ENCODE results near the gene KCNQ1.
"Not testable (repeated sequence)": the region's sequence is repeated elsewhere in the genome, so short reads cannot be mapped to it uniquely, and the experiment has no call there.

KCNQ1 gene

GRCh38 chr11:2477936-2478335, 33.1 kb downstream of the KCNQ1 start:
- no peak for DNase-seq

- DNase-seq: not testable (repeated sequence)
Observed at GRCh38 chr11:2480067-2480873, 35.5 kb downstream of the KCNQ1 start.

GRCh38 chr11:2480874-2481220, 36.0 kb downstream of the KCNQ1 start:
- DNase-seq: peak in 1 of 2 donors; percentile 64

- no peak for DNase-seq
Observed at GRCh38 chr11:2481253-2481652, 36.4 kb downstream of the KCNQ1 start.

GRCh38 chr11:2482204-2482603, 37.4 kb downstream of the KCNQ1 start:
- no peak for DNase-seq

- DNase-seq: no peak
Observed at GRCh38 chr11:2482745-2483144, 37.9 kb downstream of the KCNQ1 start.

GRCh38 chr11:2483426-2483825, 38.6 kb downstream of the KCNQ1 start:
- DNase-seq: no peak

- no peak for DNase-seq
Observed at GRCh38 chr11:2484576-2485125, 39.8 kb downstream of the KCNQ1 start.

- no peak for DNase-seq
Observed at GRCh38 chr11:2488004-2488403, 43.2 kb downstream of the KCNQ1 start.

GRCh38 chr11:2489083-2489482, 44.3 kb downstream of the KCNQ1 start:
- no peak for DNase-seq

GRCh38 chr11:2497951-2498350, 53.1 kb downstream of the KCNQ1 start:
- not testable (repeated sequence) for DNase-seq

GRCh38 chr11:2498750-2499149, 53.9 kb downstream of the KCNQ1 start:
- no peak for DNase-seq

- DNase-seq: no peak
Observed at GRCh38 chr11:2507212-2507901, 62.5 kb downstream of the KCNQ1 start.

GRCh38 chr11:2507945-2508749, 63.3 kb downstream of the KCNQ1 start:
- DNase-seq: no peak

GRCh38 chr11:2508793-2509192, 64.0 kb downstream of the KCNQ1 start:
- DNase-seq: no peak

- DNase-seq: no peak
Observed at GRCh38 chr11:2509481-2510001, 64.7 kb downstream of the KCNQ1 start.

- no peak for DNase-seq
Observed at GRCh38 chr11:2510626-2511402, 66.0 kb downstream of the KCNQ1 start.

GRCh38 chr11:2511421-2512369, 66.9 kb downstream of the KCNQ1 start:
- DNase-seq: peak in 1 of 2 donors; percentile 11

- DNase-seq: peak in 1 of 2 donors; percentile 10
Observed at GRCh38 chr11:2512431-2513407, 67.9 kb downstream of the KCNQ1 start.

- DNase-seq: no peak
Observed at GRCh38 chr11:2513441-2513840, 68.6 kb downstream of the KCNQ1 start.

Measured in CD4-positive, alpha-beta T cell treated with Interleukin-4 for 1 hour (primary cell).